GM18873 (cell line): ENCODE data around the gene ERO1A.
"Not testable (repeated sequence)": the region's sequence is repeated elsewhere in the genome, so short reads cannot be mapped to it uniquely, and the experiment has no call there.

Experiments used
- ATAC-seq: cut with Tn5 transposase; IDR thresholded peaks from one replicate; pipeline ENCODE4 v1.9.1; 2021; ENCODE audit warnings: mild to moderate bottlenecking, moderate library complexity, moderate number of reproducible peaks; ENCODE audit not compliant: unreplicated experiment, low FRiP score

The ERO1A gene

GRCh38 chr14:52695481-52696091 is at the start of gene ERO1A:
ERO1A (minus strand) TSS chr14:52695558; CDS start chr14:52695481, 77 bp downstream.
- peak; percentile 42 for ATAC-seq

- ATAC-seq: no peak
Measured at GRCh38 chr14:52741865-52742264, 46.5 kb upstream of the ERO1A start.

GRCh38 chr14:52740751-52741150 is 45.4 kb upstream of the ERO1A start:
- no peak for ATAC-seq

GRCh38 chr14:52738409-52738808 is 43.1 kb upstream of the ERO1A start:
- ATAC-seq: no peak

GRCh38 chr14:52735921-52736489 is 40.6 kb upstream of the ERO1A start:
- no peak for ATAC-seq

- ATAC-seq: no peak
Measured at GRCh38 chr14:52733824-52734223, 38.5 kb upstream of the ERO1A start.

GRCh38 chr14:52730709-52731111 is 35.4 kb upstream of the ERO1A start:
- no peak for ATAC-seq

- peak; percentile 90 for ATAC-seq
Measured at GRCh38 chr14:52729925-52730708, 34.8 kb upstream of the ERO1A start, which contains the start of gene STYX. STYX (plus strand) TSS chr14:52730166; CDS start chr14:52730475, 309 bp downstream.

- ATAC-seq: no peak
Measured at GRCh38 chr14:52729585-52729924, 34.2 kb upstream of the ERO1A start.

GRCh38 chr14:52729035-52729434 is 33.7 kb upstream of the ERO1A start:
- not testable (repeated sequence) for ATAC-seq

GRCh38 chr14:52727509-52727908 is 32.2 kb upstream of the ERO1A start:
- ATAC-seq: not testable (repeated sequence)

GRCh38 chr14:52724360-52724644 is 28.9 kb upstream of the ERO1A start:
- ATAC-seq: no peak

- ATAC-seq: no peak
Measured at GRCh38 chr14:52723514-52724359, 28.4 kb upstream of the ERO1A start.

- no peak for ATAC-seq
Measured at GRCh38 chr14:52716155-52716554, 20.8 kb upstream of the ERO1A start.

- ATAC-seq: no peak
Measured at GRCh38 chr14:52711666-52712065, 16.3 kb upstream of the ERO1A start.

- peak; percentile 95 for ATAC-seq
Measured at GRCh38 chr14:52706724-52707706, 11.7 kb upstream of the ERO1A start, which contains the start of gene PSMC6. PSMC6 (plus strand) TSS chr14:52707200; CDS start chr14:52707220, 20 bp downstream.

- no peak for ATAC-seq
Measured at GRCh38 chr14:52706286-52706685, 10.9 kb upstream of the ERO1A start.

- no peak for ATAC-seq
Measured at GRCh38 chr14:52703664-52704063, 8.3 kb upstream of the ERO1A start.

GRCh38 chr14:52703225-52703624 is 7.9 kb upstream of the ERO1A start:
- no peak for ATAC-seq

- no peak for ATAC-seq
Measured at GRCh38 chr14:52701223-52701622, 5.9 kb upstream of the ERO1A start.
